ENCODE measurements around the gene SLK.

DNA sequence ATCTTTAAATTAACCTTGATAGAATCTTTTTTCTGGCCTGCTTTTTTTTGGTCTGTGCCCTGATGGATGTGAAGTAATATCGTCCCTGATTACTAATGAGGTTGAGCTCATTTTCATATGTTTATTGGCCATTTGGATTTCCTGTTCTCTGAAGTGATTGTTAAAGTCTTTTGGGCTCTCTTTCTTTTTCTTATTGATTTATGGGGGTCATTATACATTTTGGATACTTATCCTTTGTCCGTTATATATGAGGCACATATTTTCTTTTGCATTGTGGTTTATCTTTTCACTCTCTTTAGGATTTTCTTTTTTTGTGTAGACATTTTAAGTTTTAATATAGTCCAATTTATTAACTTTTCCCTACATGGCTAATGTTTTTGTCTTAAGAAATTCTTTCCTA, 12.6 kb downstream of the SLK start:
- no peak for TF ChIP-seq EZH2phosphoT487 (IDR thresholded peaks at IDR 0.05; ENCODE audit: insufficient read depth, low read depth)
- TF ChIP-seq EZH2 (IDR thresholded peaks at IDR 0.05; ENCODE audit: insufficient read depth, poor library complexity, severe bottlenecking): no peak

Measured in GM23248 (cell line).